Caco-2 (cell line): ENCODE results near the gene HYOU1. TPM values are rescaled to one million over a fixed set of nuclear protein-coding genes. Genes with fewer than 3 reads are reported as not detected.

Source experiments
- BruUV-seq: library from RNA; stranded (reverse); fragments of 400-500 nt; replicated peaks from 2 replicates; lab custom pipeline; 2021; lab: Mats Ljungman, UMichigan
- CTCF ChIA-PET: fragments of 300-600 bp; sonication (Branson Sonifier 250); formaldehyde crosslinking; loops from one replicate; lab custom pipeline; 2022; ENCODE audit warnings: antibody characterized with exemption; lab: Charles Lee
- POLR2A ChIA-PET: fragments of 300-600 bp; sonication (Branson Sonifier 250); formaldehyde crosslinking; loops from one replicate; lab custom pipeline; 2022; ENCODE audit warnings: antibody characterized with exemption; lab: Charles Lee
- DNase-seq, 2 experiments: peaks; one replicate each; pipeline versions ENCODE4 v3.0.0 to v3.0.0-alpha.2; 2020 to 2022
- H3K27me3 ChIP-seq: replicated peaks from 2 replicates; pipeline ENCODE4 v1.6.0; 2011; ENCODE audit warnings: low read length; ENCODE audit not compliant: control insufficient read depth, insufficient read depth
- H3K36me3 ChIP-seq: 2 replicates; pipeline ENCODE4 v1.5.1; 2011; ENCODE audit warnings: low read length; ENCODE audit not compliant: control insufficient read depth, insufficient read depth
- H3K4me1 ChIP-seq: fragments of 250-450 bp; sonication (Bioruptor Pico); 2 replicates; pipeline ENCODE4 v1.5.1; 2020; ENCODE audit warnings: mild to moderate bottlenecking
- H3K4me3 ChIP-seq: 2 replicates; pipeline ENCODE4 v1.5.1; 2011; ENCODE audit warnings: low read depth, mild to moderate bottlenecking, control low read depth, low read length
- H3K9me3 ChIP-seq: fragments of 250-450 bp; sonication (Bioruptor Pico); 2 replicates; pipeline ENCODE4 v1.5.1; 2020; ENCODE audit warnings: mild to moderate bottlenecking, moderate library complexity
- H3K27ac Mint-ChIP-seq: one replicate; pipeline ENCODE4 v1.8.0; 2022; ENCODE audit warnings: mixed read lengths; ENCODE audit not compliant: unreplicated experiment
- H3K27me3 Mint-ChIP-seq: one replicate; pipeline ENCODE4 v1.8.0; 2022; ENCODE audit warnings: mixed read lengths; ENCODE audit not compliant: insufficient read depth, unreplicated experiment
- H3K36me3 Mint-ChIP-seq: one replicate; pipeline ENCODE4 v1.8.0; 2022; ENCODE audit warnings: mild to moderate bottlenecking, mixed read lengths; ENCODE audit not compliant: insufficient read depth, unreplicated experiment
- H3K4me1 Mint-ChIP-seq: one replicate; pipeline ENCODE4 v1.8.0; 2022; ENCODE audit warnings: low read depth, mixed read lengths; ENCODE audit not compliant: unreplicated experiment
- H3K4me3 Mint-ChIP-seq: one replicate; pipeline ENCODE4 v1.8.0; 2022; ENCODE audit warnings: mild to moderate bottlenecking, moderate library complexity, mixed read lengths; ENCODE audit not compliant: unreplicated experiment
- H3K9me3 Mint-ChIP-seq: one replicate; pipeline ENCODE4 v1.8.0; 2022; ENCODE audit warnings: mixed read lengths; ENCODE audit not compliant: unreplicated experiment
- CTCF ChIP-seq, 2 experiments: fragments of 200-600 bp in 1 of 2; IDR thresholded peaks; 1 replicate in 1 of 2; 2 replicates in 1 of 2; pipeline versions ENCODE4 v1.5.1 to v1.8.0; 2011 to 2022; ENCODE audit warnings: antibody characterized with exemption in 1 of 2, control low read depth in 1 of 2, inconsistent platforms in 1 of 2, low read depth in 1 of 2, low read length in 1 of 2, mild to moderate bottlenecking in 1 of 2, moderate library complexity in 1 of 2; ENCODE audit not compliant: insufficient read depth in 1 of 2, severe bottlenecking in 1 of 2, unreplicated experiment in 1 of 2
- intact Hi-C: fragments of 100-400 bp; cut with micrococcal nuclease; formaldehyde crosslinking; loops from one replicate; pipeline ENCODE4 v1.10.0; 2022; ENCODE audit not compliant: unreplicated experiment
- total RNA-seq: library from RNA; stranded (reverse); gene quantifications from 2 replicates; pipeline ENCODE4 v1.2.3, GENCODE V29; 2022

The HYOU1 gene
- total RNA-seq, 1 experiment from 2014 or later, result 366 TPM

DNA sequence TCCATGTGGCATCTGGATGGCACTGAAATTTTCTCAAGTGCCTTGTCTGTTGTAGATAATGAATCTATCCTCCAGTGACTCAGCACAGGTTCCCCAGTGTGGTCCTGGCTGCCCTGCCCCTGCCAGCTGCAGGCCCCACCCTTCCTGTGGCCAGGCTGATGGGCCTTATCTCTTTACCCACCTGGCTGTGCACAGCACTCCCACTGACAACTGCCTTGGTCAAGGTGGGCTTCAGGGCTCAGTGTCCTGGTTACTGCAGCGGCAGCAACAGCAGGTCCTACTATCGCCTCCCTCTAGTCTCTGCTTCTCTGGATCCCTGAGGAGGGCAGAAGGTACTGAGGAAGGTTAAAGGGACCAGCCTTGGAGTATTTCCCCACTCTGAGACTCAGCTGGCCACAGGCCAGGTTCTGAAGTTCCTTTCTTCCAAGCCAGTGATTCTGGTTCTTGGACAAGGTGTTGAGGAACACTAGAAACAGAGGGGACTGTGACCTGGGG is 30.8 kb upstream of the HYOU1 start:
- no peak for DNase-seq
- Histone ChIP-seq H3K9me3 (no peaks in the 10 kb centered on the region), H3K36me3 (peaks cover 2% of the 10 kb centered on the region), H3K4me3 (no peak overlapping the region), H3K27me3 (no peaks in the 10 kb centered on the region), H3K4me1 (peaks cover 14% of the 10 kb centered on the region)
- no peaks in the 10 kb centered on the region for H3K9me3 Mint-ChIP-seq
- peaks cover 7% of the 10 kb centered on the region for H3K4me1 Mint-ChIP-seq
- H3K27me3 Mint-ChIP-seq, result no peaks in the 10 kb centered on the region
- H3K4me3 Mint-ChIP-seq, result no peak overlapping the region
- ChIA-PET POLR2A (no interaction called here), CTCF (no interaction called here)
- peaks cover 45% of the 10 kb centered on the region for H3K36me3 Mint-ChIP-seq
- BruUV-seq, result no TSS peak
- intact Hi-C loops, result no loop called here
- no peak for TF ChIP-seq CTCF (IDR thresholded peaks at IDR 0.05; ENCODE audit: insufficient read depth in 1 of 2, low read depth in 1 of 2, low read length in 1 of 2, severe bottlenecking in 1 of 2, unreplicated experiment in 1 of 2)
- H3K27ac Mint-ChIP-seq, result no peak overlapping the region

- Histone ChIP-seq H3K4me3 (no peak overlapping the region), H3K36me3 (no peaks in the 10 kb centered on the region), H3K27me3 (no peaks in the 10 kb centered on the region), H3K9me3 (no peaks in the 10 kb centered on the region), H3K4me1 (peaks cover 11% of the 10 kb centered on the region)
- Mint-ChIP-seq H3K9me3 (no peaks in the 10 kb centered on the region), H3K27ac (no peak overlapping the region), H3K4me1 (peaks cover 7% of the 10 kb centered on the region), H3K36me3 (peaks cover 43% of the 10 kb centered on the region), H3K4me3 (no peak overlapping the region), H3K27me3 (no peaks in the 10 kb centered on the region)
- CTCF ChIA-PET, result interaction anchor here (0.8 kb wide), 1 partner anchor 69 kb away, joined by 3 read pairs; no protein-coding TSS in a partner anchor
- no peak for TF ChIP-seq CTCF (IDR thresholded peaks at IDR 0.05; ENCODE audit: insufficient read depth in 1 of 2, low read depth in 1 of 2, low read length in 1 of 2, severe bottlenecking in 1 of 2, unreplicated experiment in 1 of 2)
- BruUV-seq, result no TSS peak
- intact Hi-C loops, result no loop called here
- no peak for DNase-seq
- POLR2A ChIA-PET, result interaction anchor here (0.6 kb wide), 1 partner anchor 296 kb away, joined by 3 read pairs; the partner anchor contains the start of gene DDX6
Observed at GRCh38 chr11:119087123-119087522, 30.1 kb upstream of the HYOU1 start.

DNA sequence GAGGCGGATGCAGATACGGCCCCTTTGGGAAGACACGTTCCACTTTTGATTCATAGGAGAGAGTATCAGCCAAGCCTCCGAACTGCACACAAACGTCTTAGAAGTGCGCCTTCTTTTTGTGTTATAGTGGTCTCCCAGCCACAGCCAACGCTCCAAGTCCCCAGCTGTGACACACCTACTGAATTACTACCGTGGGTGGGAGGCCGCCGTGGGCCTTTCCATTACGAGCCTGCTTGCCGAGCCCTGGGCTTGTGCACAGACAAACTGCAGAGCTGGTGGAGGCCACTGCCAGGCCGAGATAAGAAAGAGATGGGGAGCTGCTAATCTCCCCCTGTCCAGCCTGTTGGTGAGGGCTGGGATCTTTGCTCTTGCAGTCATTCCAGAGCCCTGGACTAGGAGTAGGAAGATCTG is 28.4 kb upstream of the HYOU1 start:
- BruUV-seq, result TSS peak; percentile 90
- CTCF ChIA-PET, result interaction anchor here (0.5 to 3.1 kb wide), 7 partner anchors 9 to 255 kb away, joined by 3 to 19 read pairs (median 4); partner anchors contain the start of genes DPAGT1 and VPS11
- Mint-ChIP-seq H3K4me3 (peak overlapping the region; percentile 97), H3K9me3 (no peaks in the 10 kb centered on the region), H3K27ac (peak overlapping the region; percentile 98), H3K4me1 (peaks cover 7% of the 10 kb centered on the region), H3K27me3 (no peaks in the 10 kb centered on the region), H3K36me3 (peaks cover 46% of the 10 kb centered on the region)
- TF ChIP-seq CTCF (IDR thresholded peaks at IDR 0.05; ENCODE audit: insufficient read depth in 1 of 2, low read depth in 1 of 2, low read length in 1 of 2, severe bottlenecking in 1 of 2, unreplicated experiment in 1 of 2), result no peak
- no peak for DNase-seq
- POLR2A ChIA-PET, result interaction anchor here (0.6 to 2.7 kb wide), 19 partner anchors 9 to 282 kb away, joined by 3 to 72 read pairs (median 6); partner anchors contain the start of genes C2CD2L, CBL, DPAGT1 and HINFP
- H3K9me3 ChIP-seq, result no peaks in the 10 kb centered on the region
- H3K4me1 ChIP-seq, result peaks cover 11% of the 10 kb centered on the region
- H3K27me3 ChIP-seq, result no peaks in the 10 kb centered on the region
- H3K36me3 ChIP-seq, result peaks cover 4% of the 10 kb centered on the region
- H3K4me3 ChIP-seq, result peak overlapping the region; percentile 85
- intact Hi-C loops, result loop anchor here (1.0 to 2.0 kb wide), 3 partner anchors 10 to 55 kb away; partner anchors contain the start of genes C2CD2L and SLC37A4
